DMS53 treated with DMSO at 0.1 percent for 48 hours (cell line): ENCODE results near the gene TNS4.
A peak's percentile ranks its signal among the peaks of the same experiment; 100 is the strongest.

Experiments used
- DNase-seq: peaks from one replicate; lab custom pipeline; 2025; ENCODE audit not compliant: unreplicated experiment; lab: John Stamatoyannopoulos, UW

TNS4 gene

GRCh38 chr17:40443196-40443987, 58.0 kb downstream of the TNS4 start, which contains the start of gene IGFBP4:
IGFBP4 (plus strand) TSS chr17:40443450; CDS start chr17:40443736, 286 bp downstream.
- DNase-seq, result peak; percentile 31

GRCh38 chr17:40442392-40443195, 58.8 kb downstream of the TNS4 start:
- no peak for DNase-seq

GRCh38 chr17:40440166-40440565, 61.3 kb downstream of the TNS4 start:
- DNase-seq, result no peak

GRCh38 chr17:40437095-40437732, 64.2 kb downstream of the TNS4 start:
- no peak for DNase-seq

- no peak for DNase-seq
These were observed 64.8 kb downstream of the TNS4 start for GRCh38 chr17:40436636-40437035.

- DNase-seq, result no peak
These were observed 67.6 kb downstream of the TNS4 start for GRCh38 chr17:40433551-40434415.

- no peak for DNase-seq
These were observed 68.4 kb downstream of the TNS4 start for GRCh38 chr17:40432864-40433528.

DNA sequence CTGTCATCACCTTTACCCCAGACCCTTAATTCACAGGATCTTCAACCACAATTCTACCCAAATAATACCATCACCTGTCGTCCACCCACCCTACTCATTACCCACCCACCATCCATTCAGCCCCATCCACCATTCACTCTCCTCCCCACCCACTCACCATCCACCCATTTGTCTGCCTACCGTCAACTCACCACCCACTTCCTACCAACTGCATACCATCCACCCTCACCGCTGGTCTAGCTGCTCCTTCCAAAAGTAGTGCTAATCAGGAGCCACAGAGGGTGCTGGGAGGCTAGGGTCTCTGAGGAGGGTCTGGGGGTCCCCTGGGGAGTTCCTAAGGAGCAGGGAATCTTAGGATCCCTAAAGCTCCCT, 70.2 kb downstream of the TNS4 start:
- DNase-seq, result no peak

DNA sequence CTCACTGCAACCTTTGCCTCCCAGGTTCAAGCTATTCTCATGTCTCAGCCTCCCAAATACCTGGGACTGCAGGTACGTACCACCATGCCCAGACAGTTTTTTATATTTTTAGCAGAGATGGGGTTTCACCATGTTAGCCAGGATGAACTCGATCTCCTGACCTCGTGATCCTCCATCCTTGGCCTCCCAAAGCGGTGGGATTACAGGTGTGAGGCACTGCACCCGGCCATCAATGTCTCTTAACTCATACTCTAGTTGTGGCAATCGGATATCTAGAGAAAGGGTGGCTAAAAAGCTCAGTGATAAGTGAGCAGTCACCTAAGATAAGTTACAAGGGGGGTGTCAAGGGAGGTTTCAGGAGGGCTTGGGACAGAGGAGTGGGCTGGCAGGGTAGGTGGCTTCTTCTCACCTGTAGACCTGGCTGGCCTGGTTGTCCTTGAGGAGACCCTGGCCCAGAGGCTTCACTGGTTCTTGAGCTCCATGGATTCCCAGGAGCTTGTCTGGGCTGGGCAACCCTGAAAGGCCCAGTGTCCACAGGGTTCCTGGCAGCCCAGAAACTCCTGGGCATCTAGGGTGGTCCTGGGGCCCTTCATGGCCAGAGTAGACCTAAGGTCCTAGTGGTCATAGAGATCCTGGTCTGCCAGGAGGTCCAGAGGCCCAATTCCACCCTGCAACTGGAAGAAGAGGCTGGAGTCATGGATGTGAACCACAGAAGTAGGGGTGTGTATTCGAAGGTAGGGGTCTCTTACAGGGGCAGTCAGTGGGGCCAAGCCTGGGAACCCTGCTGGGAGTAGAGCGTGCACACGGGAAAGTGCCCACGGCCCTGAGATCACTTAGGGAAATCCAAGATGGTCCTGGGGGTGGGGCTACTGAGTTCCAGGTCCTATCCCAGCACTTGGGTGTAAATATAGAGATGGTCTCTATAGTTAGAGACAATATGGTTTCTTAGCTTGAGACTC, 70.9 kb downstream of the TNS4 start:
- DNase-seq, result no peak

DNA sequence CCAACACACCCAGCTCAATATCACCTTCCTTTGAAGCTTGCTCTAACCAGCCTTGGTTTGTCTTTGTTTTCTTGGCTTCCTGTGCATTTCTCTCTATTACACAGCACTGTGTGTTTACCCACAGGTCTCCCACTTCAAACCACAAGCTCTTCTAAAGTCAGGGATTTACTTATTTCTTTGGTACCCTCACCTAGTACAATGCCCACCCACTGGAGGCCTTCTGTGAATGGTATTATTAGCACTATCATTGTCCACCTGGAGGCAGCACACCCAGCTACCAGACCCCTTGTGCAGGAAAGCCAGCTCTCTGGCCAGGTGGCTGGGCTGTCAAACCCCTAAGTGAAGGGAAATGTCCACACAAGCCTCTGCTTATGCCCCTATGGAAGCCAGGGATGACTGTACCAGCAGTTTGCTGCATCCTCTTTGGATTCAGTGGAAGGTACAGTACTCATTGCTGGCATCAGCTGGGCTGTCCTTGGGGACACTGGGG, 74.4 kb downstream of the TNS4 start:
- DNase-seq, result no peak
